SK-MEL-5 (cell line): ENCODE results near the gene ANTXRL. TPM values are rescaled to one million over a fixed set of nuclear protein-coding genes. Genes with fewer than 3 reads are reported as not detected.
"Not testable (repeated sequence)": the region's sequence is repeated elsewhere in the genome, so short reads cannot be mapped to it uniquely, and the experiment has no call there.

Experiments used
- DNase-seq: peaks from one replicate; pipeline ENCODE4 v3.0.0-alpha.2; 2016; ENCODE audit warnings: low read depth, low spot score
- in situ Hi-C: cut with HindIII; loops from 2 replicates; pipeline ENCODE4 v1.10.0; 2016; ENCODE audit warnings: low sequenced_read_pairs, high pct_unique_total_duplicates, low pct_unique_long_range_greater_than_20kb
- total RNA-seq: library from RNA; depleted of rRNA; stranded (reverse); fragments of >200 nt; shearing (Covaris generic); gene quantifications from 2 replicates; pipeline ENCODE4 v1.2.3, GENCODE V29; 2014

ANTXRL gene
- total RNA-seq, 1 experiment from 2014 or later = not detected

- in situ Hi-C loops = no loop called here
- peak; percentile 71 for DNase-seq
These were observed 34.6 kb upstream of the ANTXRL start for GRCh38 chr10:46251857-46252847.

DNA sequence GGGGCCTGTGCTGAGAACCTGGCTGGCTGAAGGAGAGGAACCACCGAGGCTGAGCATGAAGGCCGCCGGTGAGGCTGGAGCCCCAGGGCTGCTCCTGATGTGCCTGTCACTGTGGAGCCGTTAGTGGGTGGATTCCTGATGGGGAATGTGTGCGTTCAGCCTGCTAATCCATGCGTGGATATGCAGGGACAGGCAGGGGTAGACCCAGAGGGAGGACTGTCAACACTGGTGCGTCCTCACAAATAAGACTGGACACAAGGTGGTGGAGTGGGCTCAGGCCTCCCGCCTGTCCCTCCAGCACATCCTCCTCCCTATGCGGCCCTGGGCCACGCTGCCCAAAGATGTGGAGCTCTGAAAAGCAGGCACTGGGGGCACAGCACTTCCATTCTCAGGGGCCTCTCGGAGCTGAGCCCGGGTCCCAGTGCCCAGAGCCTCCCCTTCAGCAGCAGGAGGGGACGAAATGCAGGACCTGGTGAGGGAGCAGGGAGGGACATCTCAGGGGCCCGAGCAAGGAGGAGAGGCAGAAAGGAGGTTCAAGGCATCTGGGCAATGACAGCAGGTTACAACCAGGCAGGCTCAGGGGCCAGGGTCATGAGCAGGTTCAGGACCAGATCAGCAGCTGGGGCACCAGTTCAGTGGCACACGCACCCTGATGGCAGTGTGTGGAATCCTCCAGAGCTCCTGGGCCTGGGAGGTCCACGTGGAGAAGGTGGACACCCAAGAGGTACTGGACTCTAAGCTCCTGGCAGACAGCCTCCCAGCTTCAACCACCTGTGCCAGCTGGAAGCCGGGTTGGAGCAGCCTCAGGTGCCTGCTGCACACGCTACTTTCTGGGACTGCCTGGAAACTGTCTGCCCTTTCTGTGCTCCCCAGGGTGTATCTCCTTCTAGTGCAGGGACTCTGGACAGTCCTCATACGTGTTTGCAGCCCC, 33.5 kb upstream of the ANTXRL start:
- DNase-seq = no peak
- in situ Hi-C loops = no loop called here

DNA sequence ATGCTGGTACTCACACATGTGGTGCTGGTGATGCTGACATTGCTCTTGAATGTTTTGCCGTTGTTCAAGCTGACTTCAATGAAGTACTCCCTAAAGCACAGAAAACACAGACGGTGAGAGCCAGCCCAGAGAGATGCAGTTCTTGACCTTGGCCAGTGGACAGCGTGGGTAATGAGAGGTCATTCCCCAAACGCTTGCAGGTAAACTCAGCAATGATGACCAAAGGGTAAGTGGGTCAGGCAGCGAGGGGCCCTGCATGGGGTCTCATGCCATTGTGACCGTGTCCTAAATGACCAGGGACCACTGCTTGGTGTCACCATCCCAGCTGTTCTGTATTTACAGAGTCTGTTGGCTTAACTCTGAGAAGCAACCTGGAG, 32.8 kb upstream of the ANTXRL start:
- no peak for DNase-seq
- in situ Hi-C loops = no loop called here

GRCh38 chr10:46254467-46254866, 32.3 kb upstream of the ANTXRL start:
- no peak for DNase-seq
- in situ Hi-C loops = no loop called here

DNA sequence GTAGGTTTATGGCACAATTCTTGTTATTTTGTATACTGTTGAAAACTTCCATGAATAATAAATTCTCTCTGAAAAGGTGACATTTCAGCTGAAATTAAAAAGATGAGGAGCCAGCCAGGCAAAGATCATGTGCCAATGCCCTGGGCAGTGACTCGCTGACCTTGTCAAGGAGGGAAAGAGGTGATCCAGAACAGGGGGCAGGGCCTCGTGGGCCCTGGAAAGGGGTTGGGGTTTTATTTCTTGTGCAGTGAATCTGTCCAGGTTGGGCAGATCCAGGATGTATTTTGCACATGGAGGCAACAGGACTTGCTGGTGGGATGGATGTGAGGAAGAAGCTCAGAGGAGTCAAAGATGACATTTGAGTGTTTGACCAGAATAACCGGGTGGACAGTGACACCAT, 31.6 kb upstream of the ANTXRL start:
- DNase-seq, in situ Hi-C loops: not testable (repeated sequence)

- DNase-seq = peak; percentile 68
- in situ Hi-C loops = no loop called here
These were observed 30.7 kb upstream of the ANTXRL start for GRCh38 chr10:46255801-46256747.

GRCh38 chr10:46257099-46257498, 29.7 kb upstream of the ANTXRL start:
- in situ Hi-C loops = no loop called here
- DNase-seq = no peak

- in situ Hi-C loops, DNase-seq: not testable (repeated sequence)
These were observed 23.8 kb upstream of the ANTXRL start for GRCh38 chr10:46262906-46263560.

DNA sequence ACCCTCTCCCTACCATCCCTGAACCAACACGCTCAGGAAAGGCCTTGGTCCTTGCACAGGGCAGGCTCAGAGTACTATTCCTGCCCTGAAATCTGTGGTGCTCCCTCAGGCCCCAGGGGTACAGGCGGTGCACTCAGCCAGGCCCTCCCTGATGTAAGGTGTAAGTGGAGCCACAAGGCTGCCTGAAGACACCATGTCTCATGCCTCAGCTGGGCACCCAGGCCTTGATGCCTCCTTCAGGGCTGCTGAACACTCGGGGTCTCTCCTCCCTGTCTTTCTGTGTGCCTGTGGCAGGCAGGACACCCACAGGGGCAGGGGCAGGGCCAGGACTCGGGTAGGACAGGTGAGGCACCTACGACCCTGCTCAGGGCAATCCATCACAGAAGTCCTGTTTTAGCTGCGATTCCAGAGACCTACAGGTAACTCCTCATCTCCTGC, 22.9 kb upstream of the ANTXRL start:
- no peak for DNase-seq
- in situ Hi-C loops = no loop called here

GRCh38 chr10:46264336-46264735, 22.5 kb upstream of the ANTXRL start:
- in situ Hi-C loops = no loop called here
- no peak for DNase-seq

DNA sequence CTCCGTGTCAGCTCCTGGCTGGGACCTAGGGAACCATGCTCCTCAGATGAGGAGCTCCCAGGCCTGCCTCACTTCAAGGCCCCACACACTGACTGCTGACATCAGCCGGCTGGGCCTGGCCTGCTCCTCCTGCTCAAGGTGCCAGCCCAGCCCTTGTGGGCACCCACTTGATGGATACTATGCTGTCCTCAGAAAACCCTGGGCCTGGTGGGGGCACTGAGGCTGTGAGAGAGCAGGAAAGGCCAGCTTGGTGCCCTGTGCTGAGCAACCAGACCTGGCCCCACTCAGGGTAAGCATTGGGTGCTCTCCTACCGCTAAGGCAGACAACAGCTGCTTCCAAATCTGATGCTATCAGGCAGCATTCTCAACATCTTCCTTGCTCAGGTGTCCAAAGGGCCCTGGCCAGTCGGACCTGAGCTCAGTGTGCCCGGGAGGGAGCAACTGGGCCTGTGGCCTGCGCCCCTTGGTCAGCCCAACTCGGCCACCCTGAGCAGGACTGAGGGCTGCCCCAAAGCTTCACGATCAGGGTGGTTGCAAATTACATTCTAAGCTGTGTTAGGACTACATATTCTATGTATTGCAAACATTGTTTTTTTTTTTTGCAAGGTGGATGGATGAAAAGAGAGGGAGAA, 21.9 kb upstream of the ANTXRL start:
- in situ Hi-C loops = no loop called here
- no peak for DNase-seq

DNA sequence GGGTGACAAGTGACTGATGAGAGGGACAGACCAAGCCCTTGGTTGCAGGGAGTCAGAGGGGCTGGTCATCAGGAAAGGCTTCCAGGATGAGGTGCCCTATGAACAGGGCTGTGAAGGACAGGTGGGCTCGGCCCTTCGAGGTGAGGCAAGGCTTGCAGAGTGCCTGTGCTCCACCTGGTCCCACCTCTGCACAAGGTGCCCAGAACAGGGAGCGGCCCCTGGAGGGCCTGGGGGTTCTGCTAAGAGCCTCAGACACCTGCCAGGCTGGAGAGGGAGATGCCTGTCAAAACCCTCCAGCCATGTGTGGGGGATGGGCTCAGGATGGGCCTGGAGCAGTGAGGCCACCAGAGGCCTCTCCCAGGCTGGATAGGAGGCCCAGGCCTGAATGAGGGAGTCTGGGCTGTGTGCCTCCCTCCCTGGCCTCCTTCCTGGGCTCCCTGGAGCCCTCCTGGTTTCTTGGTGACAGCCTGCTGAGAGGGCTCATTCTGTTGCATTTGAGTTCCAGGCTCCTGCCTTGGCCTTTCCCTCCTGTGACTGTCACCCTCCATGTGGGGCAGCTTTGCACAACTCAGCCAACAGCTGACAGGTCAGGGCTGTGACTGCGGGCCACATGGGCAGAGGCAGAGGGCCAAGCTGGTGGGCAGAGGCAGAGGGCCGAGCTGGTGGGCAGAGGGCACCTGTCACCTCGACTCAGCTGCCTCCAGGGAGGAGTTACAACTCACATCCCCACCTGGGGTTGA, 21.1 kb upstream of the ANTXRL start:
- in situ Hi-C loops = not testable (repeated sequence)

GRCh38 chr10:46266306-46266985, 20.4 kb upstream of the ANTXRL start:
- in situ Hi-C loops = no loop called here
- DNase-seq = no peak

More for the DNA sequence above, 21.1 kb upstream of the ANTXRL start:
- DNase-seq = not testable (repeated sequence)

GRCh38 chr10:46267132-46267985, 19.4 kb upstream of the ANTXRL start:
- in situ Hi-C loops = no loop called here
- DNase-seq = no peak
